AG10803 (cell line): ENCODE measurements around the gene KRT23.

Source experiments
- DNase-seq: peaks from one replicate; pipeline ENCODE4 v3.0.0; 2010; ENCODE audit warnings: low read depth
- H3K4me3 ChIP-seq: 2 replicates; pipeline ENCODE4 v1.5.1; 2011; ENCODE audit warnings: mild to moderate bottlenecking, low read length, control low read depth
- TF ChIP-seq, protein P1 (sequence below): conservative IDR thresholded peaks from 2 replicates; pipeline ENCODE4 v1.5.1; 2011; ENCODE audit warnings: mild to moderate bottlenecking, low read length, control low read depth, inconsistent platforms

The KRT23 gene

DNA sequence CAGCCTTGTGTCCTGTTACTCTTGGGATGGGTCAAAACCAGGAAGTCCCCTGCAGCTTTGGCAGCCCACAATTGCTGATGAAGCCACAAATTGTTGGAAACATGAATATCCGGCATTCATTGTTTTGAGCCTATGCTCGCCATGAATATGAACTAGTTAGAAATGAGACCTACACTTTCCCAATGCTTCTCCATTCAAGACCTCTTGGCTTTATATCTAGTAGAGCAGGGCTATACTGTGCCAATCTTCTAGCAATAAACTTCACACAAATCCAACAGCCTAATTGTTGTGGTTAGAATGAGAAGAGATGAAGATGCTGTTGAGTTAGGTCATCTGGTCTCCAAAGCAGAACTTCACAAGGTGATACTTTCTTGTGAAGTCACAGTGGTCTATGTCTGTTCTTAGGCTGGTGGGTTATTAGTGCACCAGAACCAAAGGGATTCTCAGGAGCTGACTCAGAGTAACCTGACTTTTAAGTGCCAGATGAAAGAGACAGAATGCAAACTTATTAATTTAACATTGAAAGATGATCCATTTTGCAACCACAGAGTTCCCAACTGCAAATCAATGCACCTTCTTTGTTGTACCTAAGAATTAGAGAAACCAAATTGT is 13.7 kb upstream of the KRT23 start:
- TF ChIP-seq, protein P1, sequence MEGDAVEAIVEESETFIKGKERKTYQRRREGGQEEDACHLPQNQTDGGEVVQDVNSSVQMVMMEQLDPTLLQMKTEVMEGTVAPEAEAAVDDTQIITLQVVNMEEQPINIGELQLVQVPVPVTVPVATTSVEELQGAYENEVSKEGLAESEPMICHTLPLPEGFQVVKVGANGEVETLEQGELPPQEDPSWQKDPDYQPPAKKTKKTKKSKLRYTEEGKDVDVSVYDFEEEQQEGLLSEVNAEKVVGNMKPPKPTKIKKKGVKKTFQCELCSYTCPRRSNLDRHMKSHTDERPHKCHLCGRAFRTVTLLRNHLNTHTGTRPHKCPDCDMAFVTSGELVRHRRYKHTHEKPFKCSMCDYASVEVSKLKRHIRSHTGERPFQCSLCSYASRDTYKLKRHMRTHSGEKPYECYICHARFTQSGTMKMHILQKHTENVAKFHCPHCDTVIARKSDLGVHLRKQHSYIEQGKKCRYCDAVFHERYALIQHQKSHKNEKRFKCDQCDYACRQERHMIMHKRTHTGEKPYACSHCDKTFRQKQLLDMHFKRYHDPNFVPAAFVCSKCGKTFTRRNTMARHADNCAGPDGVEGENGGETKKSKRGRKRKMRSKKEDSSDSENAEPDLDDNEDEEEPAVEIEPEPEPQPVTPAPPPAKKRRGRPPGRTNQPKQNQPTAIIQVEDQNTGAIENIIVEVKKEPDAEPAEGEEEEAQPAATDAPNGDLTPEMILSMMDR = no peak
- no peak for DNase-seq
- H3K4me3 ChIP-seq = no peak overlapping the region

- H3K4me3 ChIP-seq = no peak overlapping the region
- TF ChIP-seq, protein P1 = no peak
- no peak for DNase-seq
Measured at GRCh38 chr17:40950176-40950575, 12.7 kb upstream of the KRT23 start.

- no peak overlapping the region for H3K4me3 ChIP-seq
- no peak for DNase-seq
- TF ChIP-seq, protein P1 = no peak
Measured at GRCh38 chr17:40949418-40949817, 12.0 kb upstream of the KRT23 start.

GRCh38 chr17:40947929-40948328 is 10.5 kb upstream of the KRT23 start:
- H3K4me3 ChIP-seq = no peak overlapping the region
- DNase-seq = no peak
- TF ChIP-seq, protein P1 = no peak

GRCh38 chr17:40945414-40945813 is 8.0 kb upstream of the KRT23 start:
- TF ChIP-seq, protein P1 = no peak
- DNase-seq = no peak
- no peak overlapping the region for H3K4me3 ChIP-seq

DNA sequence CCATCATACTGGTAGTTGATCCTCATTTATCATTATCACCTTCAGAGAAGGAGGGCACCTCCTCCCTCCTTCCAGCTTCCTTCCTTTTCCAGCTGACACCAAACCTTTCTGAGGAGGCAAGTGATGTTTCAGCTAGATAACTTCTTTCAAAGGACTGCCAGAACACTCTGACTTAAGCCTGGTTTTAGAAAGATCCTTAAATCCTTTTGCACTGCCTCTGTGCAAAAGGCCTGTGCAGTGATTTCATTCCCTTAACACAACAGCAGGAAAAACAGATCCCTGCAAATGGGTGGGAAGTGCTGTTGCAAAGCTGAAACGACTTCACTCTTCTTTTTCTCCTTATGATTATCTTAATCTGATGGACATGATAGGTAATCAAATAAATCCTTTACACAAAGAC is 7.1 kb upstream of the KRT23 start:
- TF ChIP-seq, protein P1 = no peak
- H3K4me3 ChIP-seq = no peak overlapping the region
- DNase-seq = no peak

- H3K4me3 ChIP-seq = no peak overlapping the region
- no peak for DNase-seq
- TF ChIP-seq, protein P1 = no peak
Measured at GRCh38 chr17:40942553-40942952, 5.1 kb upstream of the KRT23 start.
